ENCODE data around the gene MACF1.

MACF1 gene

GRCh38 chr1:39321979-39322378 lies 117.5 kb downstream of the MACF1 start:
- CTCF ChIA-PET = interaction anchor here (1.3 kb wide), 1 partner anchor 43 kb away, joined by 4 read pairs; no protein-coding TSS in a partner anchor
- TF ChIP-seq CTCF (IDR thresholded peaks at IDR 0.05; ENCODE audit: insufficient read depth, low read length, missing control alignments) = no peak
- POLR2A ChIA-PET = no interaction called here

GRCh38 chr1:39322431-39322830 lies 117.9 kb downstream of the MACF1 start:
- POLR2A ChIA-PET = no interaction called here
- no peak for TF ChIP-seq CTCF (IDR thresholded peaks at IDR 0.05; ENCODE audit: insufficient read depth, low read length, missing control alignments)
- H3K4me3 ChIP-seq (ENCODE audit: low read depth, low read length) = no peak overlapping the region
- CTCF ChIA-PET = interaction anchor here (1.3 kb wide), 1 partner anchor 44 kb away, joined by 4 read pairs; no protein-coding TSS in a partner anchor
- DNase-seq (ENCODE audit: low read depth, low spot score) = no peak

More at GRCh38 chr1:39321979-39322378, 117.5 kb downstream of the MACF1 start:
- H3K4me3 ChIP-seq (ENCODE audit: low read depth, low read length) = no peak overlapping the region
- no peak for DNase-seq (ENCODE audit: low read depth, low spot score)

GRCh38 chr1:39324888-39325287 lies 120.4 kb downstream of the MACF1 start:
- H3K4me3 ChIP-seq (ENCODE audit: low read depth, low read length) = no peak overlapping the region
- ChIA-PET CTCF (interaction anchor here (1.2 kb wide), 1 partner anchor 233 kb away, joined by 4 read pairs; no protein-coding TSS in a partner anchor), POLR2A (no interaction called here)
- TF ChIP-seq CTCF (IDR thresholded peaks at IDR 0.05; ENCODE audit: insufficient read depth, low read length, missing control alignments) = no peak
- DNase-seq (ENCODE audit: low read depth, low spot score) = no peak

- no peak overlapping the region for H3K4me3 ChIP-seq (ENCODE audit: low read depth, low read length)
- POLR2A ChIA-PET = no interaction called here
- CTCF ChIA-PET = no interaction called here
- no peak for TF ChIP-seq CTCF (IDR thresholded peaks at IDR 0.05; ENCODE audit: insufficient read depth, low read length, missing control alignments)
- no peak for DNase-seq (ENCODE audit: low read depth, low spot score)
These were observed 122.3 kb downstream of the MACF1 start for GRCh38 chr1:39326836-39327235.

- POLR2A ChIA-PET = interaction anchor here (0.5 kb wide), 1 partner anchor 151 kb away, joined by 3 read pairs; no protein-coding TSS in a partner anchor
- H3K4me3 ChIP-seq (ENCODE audit: low read depth, low read length) = no peak overlapping the region
- TF ChIP-seq CTCF (IDR thresholded peaks at IDR 0.05; ENCODE audit: insufficient read depth, low read length, missing control alignments) = no peak
- CTCF ChIA-PET = interaction anchor here (0.9 to 1.4 kb wide), 3 partner anchors 10 to 230 kb away, joined by 3 to 4 read pairs (median 3); no protein-coding TSS in a partner anchor
- DNase-seq (ENCODE audit: low read depth, low spot score) = no peak
These were observed 123.6 kb downstream of the MACF1 start for GRCh38 chr1:39328095-39328494.

- H3K4me3 ChIP-seq (ENCODE audit: low read depth, low read length) = no peak overlapping the region
- CTCF ChIA-PET = interaction anchor here (0.9 to 2.1 kb wide), 4 partner anchors 10 to 230 kb away, joined by 3 to 4 read pairs (median 4); no protein-coding TSS in a partner anchor
- no peak for DNase-seq (ENCODE audit: low read depth, low spot score)
- POLR2A ChIA-PET = interaction anchor here (0.5 kb wide), 1 partner anchor 150 kb away, joined by 3 read pairs; no protein-coding TSS in a partner anchor
- TF ChIP-seq CTCF (IDR thresholded peaks at IDR 0.05; ENCODE audit: insufficient read depth, low read length, missing control alignments) = no peak
These were observed 124.2 kb downstream of the MACF1 start for GRCh38 chr1:39328586-39329121.

Data from AG04449 (cell line).